Measurements from ENCODE around the gene VPS9D1.

DNA sequence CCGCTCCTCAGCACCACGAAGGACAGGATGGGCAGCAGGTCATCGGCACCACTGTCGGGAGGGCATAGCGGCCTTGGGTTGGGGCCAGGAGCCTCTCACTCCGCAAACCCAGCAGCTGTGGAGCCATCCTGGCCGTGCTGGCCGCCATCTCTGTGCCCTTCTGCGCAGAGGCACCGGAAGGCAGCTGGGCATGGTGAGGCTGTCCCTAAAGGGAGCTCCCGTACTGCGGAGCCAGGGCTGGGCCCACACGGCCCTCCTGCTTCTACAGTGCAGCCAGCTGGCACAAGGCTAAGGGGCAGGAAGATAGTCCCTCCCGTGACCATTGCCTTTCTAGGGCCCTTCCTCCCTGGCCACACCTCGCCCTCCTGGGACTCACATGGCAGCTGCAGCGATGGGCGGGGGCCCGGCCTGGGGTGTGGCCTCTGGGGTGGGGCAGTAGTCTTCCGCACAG is 12.2 kb downstream of the VPS9D1 start:
- TF ChIP-seq POLR2A (IDR thresholded peaks at IDR 0.05; ENCODE audit: low read length) (no peak), GATA1 (IDR thresholded peaks at IDR 0.05; ENCODE audit: low read depth, low read length) (no peak)

Measured in erythroblast (primary cell).